Smooth muscle cell (in vitro differentiated cells): ENCODE data around the gene WDR47. TPM values are rescaled to one million over a fixed set of nuclear protein-coding genes. Genes with fewer than 3 reads are reported as not detected.
"Not testable (repeated sequence)": the region's sequence is repeated elsewhere in the genome, so short reads cannot be mapped to it uniquely, and the experiment has no call there.

Source experiments
- DNase-seq: peaks from one replicate; lab custom pipeline; 2025; ENCODE audit not compliant: unreplicated experiment; lab: John Stamatoyannopoulos, UW
- H2AFZ ChIP-seq: fragments of 200-600 bp; sonication (generic); 2 replicates; pipeline ENCODE4 v1.6.0; 2016; ENCODE audit warnings: antibody characterized with exemption, low read depth, mild to moderate bottlenecking
- H3F3A ChIP-seq: fragments of 200-600 bp; sonication (generic); 2 replicates; pipeline ENCODE4 v1.6.0; 2017; ENCODE audit warnings: antibody characterized with exemption, low read depth
- H3K27ac ChIP-seq: fragments of 200-600 bp; sonication (generic); 2 replicates; pipeline ENCODE4 v1.5.1; 2016; ENCODE audit warnings: low read depth, mild to moderate bottlenecking
- H3K27me3 ChIP-seq: fragments of 200-600 bp; sonication (generic); 2 replicates; pipeline ENCODE4 v1.6.1; 2016; ENCODE audit warnings: low read depth, mild to moderate bottlenecking
- H3K36me3 ChIP-seq: fragments of 200-600 bp; sonication (generic); 2 replicates; pipeline ENCODE4 v1.5.1; 2016; ENCODE audit warnings: low read depth
- H3K4me1 ChIP-seq: fragments of 200-600 bp; sonication (generic); 2 replicates; pipeline ENCODE4 v1.5.1; 2016; ENCODE audit warnings: low read depth
- H3K4me2 ChIP-seq: fragments of 200-600 bp; sonication (generic); 2 replicates; pipeline ENCODE4 v1.6.0; 2016; ENCODE audit warnings: mild to moderate bottlenecking
- H3K4me3 ChIP-seq: fragments of 200-600 bp; sonication (generic); 2 replicates; pipeline ENCODE4 v1.5.1; 2016; ENCODE audit warnings: mild to moderate bottlenecking
- H3K79me2 ChIP-seq: fragments of 200-600 bp; sonication (generic); 2 replicates; pipeline ENCODE4 v1.6.0; 2016; ENCODE audit warnings: low read depth, mild to moderate bottlenecking
- H3K9ac ChIP-seq: fragments of 200-600 bp; sonication (generic); 2 replicates; pipeline ENCODE4 v1.6.0; 2016; ENCODE audit warnings: low read depth
- H3K9me3 ChIP-seq: fragments of 200-600 bp; sonication (generic); replicated peaks from 2 replicates; pipeline ENCODE4 v1.5.1; 2016; ENCODE audit warnings: low read depth
- H4K20me1 ChIP-seq: fragments of 200-600 bp; sonication (generic); 2 replicates; pipeline ENCODE4 v1.6.0; 2016; ENCODE audit warnings: low read depth
- WGBS: methylation state at CpG from one replicate; pipeline ENCODE4 v1.1.7; 2016; ENCODE audit warnings: low lambda C conversion rate; 5-methylcytosine and 5-hydroxymethylcytosine counted together
- polyA plus RNA-seq: library from polyadenylated mRNA; unstranded; fragments of >200 nt; fragmentation: Nextera tagmentation; extraction: Ambion mirVana; gene quantifications from 2 replicates; pipeline ENCODE4 v1.2.1, GENCODE V29; 2016
- total RNA-seq: library from RNA; depleted of rRNA; stranded (reverse); fragments of >200 nt; gene quantifications from 2 replicates; pipeline ENCODE4 v1.2.3, GENCODE V29; 2014
- TF ChIP-seq, protein P1 (sequence below): fragments of 200-600 bp; sonication (generic); IDR thresholded peaks from 2 replicates; pipeline ENCODE4 v1.5.1; 2017; ENCODE audit warnings: borderline replicate concordance, mild to moderate bottlenecking, antibody characterized with exemption; ENCODE audit not compliant: insufficient read depth, poor library complexity, severe bottlenecking

Gene WDR47
- total and polyA plus RNA-seq, 2 experiments from 2014 or later = 5.8 to 16.0 TPM

DNA sequence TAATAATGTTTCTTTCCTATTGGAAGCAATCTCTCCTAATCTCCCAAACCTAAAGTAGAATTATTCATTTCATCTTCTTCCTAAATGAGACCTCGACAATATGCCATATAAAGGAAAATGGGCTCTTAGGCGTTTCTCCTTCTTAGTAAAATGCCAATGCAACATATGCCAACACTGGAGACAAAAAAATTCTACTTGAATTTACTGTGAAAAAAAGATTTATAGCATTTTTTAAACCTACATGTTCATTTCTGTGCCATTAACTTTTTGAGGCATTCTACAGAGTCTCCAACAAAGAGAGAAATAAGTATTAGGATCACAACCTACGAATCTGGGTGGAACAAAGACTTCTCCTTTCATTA lies 1.3 kb downstream of the WDR47 start:
- Histone ChIP-seq H3K9me3 (no peaks in the 10 kb centered on the region), H3K4me3 (peak overlapping the region; percentile 91), H3K36me3 (no peaks in the 10 kb centered on the region), H4K20me1 (peaks cover 2% of the 10 kb centered on the region), H3K4me2 (peak overlapping the region; percentile 93), H3K27ac (no peak overlapping the region), H3K27me3 (no peaks in the 10 kb centered on the region), H3K79me2 (peaks cover 52% of the 10 kb centered on the region), H3K9ac (peak overlapping the region; percentile 40), H2AFZ (peak overlapping the region; percentile 75), H3F3A (peaks cover 3% of the 10 kb centered on the region), H3K4me1 (peaks cover 10% of the 10 kb centered on the region)
- TF ChIP-seq, protein P1, sequence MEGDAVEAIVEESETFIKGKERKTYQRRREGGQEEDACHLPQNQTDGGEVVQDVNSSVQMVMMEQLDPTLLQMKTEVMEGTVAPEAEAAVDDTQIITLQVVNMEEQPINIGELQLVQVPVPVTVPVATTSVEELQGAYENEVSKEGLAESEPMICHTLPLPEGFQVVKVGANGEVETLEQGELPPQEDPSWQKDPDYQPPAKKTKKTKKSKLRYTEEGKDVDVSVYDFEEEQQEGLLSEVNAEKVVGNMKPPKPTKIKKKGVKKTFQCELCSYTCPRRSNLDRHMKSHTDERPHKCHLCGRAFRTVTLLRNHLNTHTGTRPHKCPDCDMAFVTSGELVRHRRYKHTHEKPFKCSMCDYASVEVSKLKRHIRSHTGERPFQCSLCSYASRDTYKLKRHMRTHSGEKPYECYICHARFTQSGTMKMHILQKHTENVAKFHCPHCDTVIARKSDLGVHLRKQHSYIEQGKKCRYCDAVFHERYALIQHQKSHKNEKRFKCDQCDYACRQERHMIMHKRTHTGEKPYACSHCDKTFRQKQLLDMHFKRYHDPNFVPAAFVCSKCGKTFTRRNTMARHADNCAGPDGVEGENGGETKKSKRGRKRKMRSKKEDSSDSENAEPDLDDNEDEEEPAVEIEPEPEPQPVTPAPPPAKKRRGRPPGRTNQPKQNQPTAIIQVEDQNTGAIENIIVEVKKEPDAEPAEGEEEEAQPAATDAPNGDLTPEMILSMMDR = no peak
- no peak for DNase-seq
- 34% methylated on average over 3 of the region's 3 CpGs for WGBS

DNA sequence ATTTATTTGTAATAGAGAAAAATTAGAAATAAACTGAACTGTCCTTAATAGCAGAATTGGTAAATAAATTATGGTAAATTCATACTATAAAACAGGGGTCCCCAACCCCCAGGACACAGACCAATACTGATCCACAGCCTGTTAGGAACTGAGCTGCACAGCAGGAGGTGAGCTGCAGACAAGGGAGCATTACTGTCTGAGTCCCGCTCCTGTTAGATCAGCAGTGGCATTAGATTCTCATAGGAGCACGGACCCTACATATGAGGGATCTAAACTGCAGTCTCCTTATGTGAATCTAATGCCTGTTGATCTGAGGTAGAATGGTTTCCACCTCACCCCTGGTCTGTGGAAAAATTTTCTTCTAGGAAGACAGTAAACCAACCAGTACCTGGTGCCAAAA lies 7.5 kb downstream of the WDR47 start:
- Histone ChIP-seq H3K27me3 (no peaks in the 10 kb centered on the region), H3K4me2 (no peak overlapping the region), H3K4me3 (no peak overlapping the region), H3K9ac (no peak overlapping the region), H3K36me3 (no peaks in the 10 kb centered on the region), H4K20me1 (peaks cover 42% of the 10 kb centered on the region), H3K4me1 (no peaks in the 10 kb centered on the region), H3K9me3 (no peaks in the 10 kb centered on the region), H3K79me2 (peaks cover 64% of the 10 kb centered on the region), H3K27ac (no peak overlapping the region), H2AFZ (no peak overlapping the region), H3F3A (no peaks in the 10 kb centered on the region)
- TF ChIP-seq, protein P1 = no peak
- DNase-seq = no peak
- 87% methylated on average over 2 of the region's 2 CpGs for WGBS

DNA sequence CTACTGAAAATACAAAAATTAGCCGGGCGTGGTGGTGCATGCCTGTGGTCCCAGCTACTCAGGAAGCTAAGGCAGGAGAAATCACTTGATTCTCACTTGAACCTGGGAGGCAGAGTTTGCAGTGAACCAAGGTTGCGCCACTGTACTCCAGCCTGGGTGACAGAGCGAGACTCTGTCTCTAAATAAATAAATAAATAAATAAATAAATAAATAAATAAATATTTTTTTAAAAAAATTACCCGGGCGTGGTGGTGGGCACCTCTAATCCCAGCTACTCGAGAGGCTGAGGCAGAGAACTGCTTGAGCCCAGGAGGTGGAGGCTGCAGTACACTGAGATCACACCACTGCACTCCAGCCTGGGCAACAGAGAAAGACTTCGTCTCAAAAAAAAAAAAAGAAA lies 12.4 kb downstream of the WDR47 start:
- WGBS = 97% methylated on average over 8 of the region's 8 CpGs
- not testable (repeated sequence) for H3K4me2 ChIP-seq

DNA sequence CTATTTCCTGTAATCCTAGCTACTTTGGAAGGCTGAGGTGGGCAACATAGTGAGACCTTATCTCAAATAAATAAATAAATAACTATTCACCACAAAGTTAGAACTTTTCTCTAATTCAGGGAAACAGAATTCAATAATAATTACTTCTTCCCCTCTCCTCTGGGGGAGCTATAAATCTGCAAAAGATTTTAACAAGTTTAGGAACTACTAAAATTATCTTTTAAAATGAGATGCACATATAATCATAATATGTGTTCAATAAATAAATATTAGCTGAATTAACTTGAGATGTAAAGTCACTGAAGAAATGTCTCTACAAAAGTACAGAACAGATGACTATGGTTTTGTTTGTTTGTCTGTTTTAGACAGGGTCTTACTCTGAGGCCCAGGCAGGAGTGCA lies 14.1 kb downstream of the WDR47 start:
- no peaks in the 10 kb centered on the region for H3K27me3 ChIP-seq
- H3K9ac ChIP-seq = no peak overlapping the region
- no peak overlapping the region for H3K4me2 ChIP-seq
- H3F3A ChIP-seq = no peaks in the 10 kb centered on the region
- H2AFZ ChIP-seq = no peak overlapping the region
- peaks cover 26% of the 10 kb centered on the region for H4K20me1 ChIP-seq
- DNase-seq = no peak
- no peak overlapping the region for H3K4me3 ChIP-seq
- H3K79me2 ChIP-seq = peaks cover 61% of the 10 kb centered on the region
- H3K4me1 ChIP-seq = no peaks in the 10 kb centered on the region
- no peak overlapping the region for H3K27ac ChIP-seq
- TF ChIP-seq, protein P1 = peak; percentile 9
- no peaks in the 10 kb centered on the region for H3K36me3 ChIP-seq
- no peaks in the 10 kb centered on the region for H3K9me3 ChIP-seq

More for the DNA sequence above, 12.4 kb downstream of the WDR47 start:
- not testable (repeated sequence) for H3K4me1 ChIP-seq, H3K4me3 ChIP-seq, H3K9me3 ChIP-seq, H3K27ac ChIP-seq, DNase-seq, H3F3A ChIP-seq, H3K9ac ChIP-seq, H2AFZ ChIP-seq, H3K36me3 ChIP-seq, H3K27me3 ChIP-seq
- Histone ChIP-seq H4K20me1 (peaks cover 34% of the 10 kb centered on the region), H3K79me2 (peaks cover 60% of the 10 kb centered on the region)
